Left lung (tissue), 14 donors: ENCODE data around the gene AKR1A1. TPM values are rescaled to one million over a fixed set of nuclear protein-coding genes. Genes with fewer than 3 reads are reported as not detected.

ENCODE experiments used
- ATAC-seq: fragments of 200-7000 bp; cut with Tn5 transposase; one replicate; pipeline ENCODE4 v1.9.1; 2020; ENCODE audit warnings: moderate library complexity
- DNase-seq, 4 donors: peaks; one replicate each; pipeline ENCODE4 v3.0.0-alpha.2; 2013 to 2020
- H3K27ac ChIP-seq, 2 donors: fragments of 200-600 bp; sonication (generic) in 1 of 2; one replicate each; pipeline versions ENCODE4 v1.5.0 to v1.8.0; 2020 to 2021
- H3K27me3 ChIP-seq, 2 donors: fragments of 200-600 bp; sonication (generic) in 1 of 2; one replicate each; pipeline versions ENCODE4 v1.5.0 to v1.8.0; 2020 to 2021
- H3K36me3 ChIP-seq, 2 donors: fragments of 200-600 bp; sonication (generic) in 1 of 2; one replicate each; pipeline versions ENCODE4 v1.5.0 to v1.8.0; 2020 to 2021
- H3K4me1 ChIP-seq, 2 donors: fragments of 200-600 bp; one replicate each; pipeline ENCODE4 v1.8.0; 2021
- H3K4me3 ChIP-seq, 2 donors: fragments of 200-600 bp; sonication (generic) in 1 of 2; one replicate each; pipeline versions ENCODE4 v1.5.0 to v1.8.0; 2020 to 2021; ENCODE audit warnings: mild to moderate bottlenecking in 1 of 2
- H3K9me3 ChIP-seq, 2 donors: fragments of 200-600 bp; sonication (generic) in 1 of 2; one replicate each; pipeline versions ENCODE4 v1.5.0 to v1.8.0; 2020 to 2021
- intact Hi-C, 2 donors: fragments of 100-400 bp; cut with DNase I; formaldehyde crosslinking; loops; one replicate each; pipeline versions ENCODE4 v1.11.2 to v1.14.2; 2022
- long read RNA-seq, 12 donors: library from polyadenylated mRNA in 2 of 12; unstranded in 2 of 12; transcript quantifications; one replicate each; pipeline ENCODE4 v2.0.0 and lab custom pipeline, GENCODE V29; 2019 to 2026
- polyA plus RNA-seq, 6 donors: library from polyadenylated mRNA; unstranded; fragments of 120-200 nt; gene quantifications; one replicate each; pipeline ENCODE4 v1.2.1, GENCODE V29; 2013; ENCODE audit not compliant: insufficient read length in 6 of 6
- total RNA-seq, 2 donors: library from RNA; stranded (reverse); fragmentation: NEBNext Ultra II Directional; extraction: Animal tissue kit (Norgen Biotek cat#: 25700); gene quantifications; one replicate each; pipeline ENCODE4 v1.2.1, GENCODE V29; 2021
- TF ChIP-seq, protein P1 (sequence below), 2 donors: fragments of 200-600 bp; sonication (generic) in 1 of 2; IDR thresholded peaks; one replicate each; pipeline versions ENCODE4 v1.5.0 to v1.8.0; 2021; ENCODE audit warnings: antibody characterized with exemption in 2 of 2
- donor health status: DM: no; HTN: yes; CAD: no.
- donor health status: DM: no; HTN: no; CAD: no.

Gene AKR1A1
- total RNA-seq (100 to 1,000 TPM; 183 to 258 TPM), polyA plus RNA-seq (100 to 1,000 TPM; 134 to 161 (median 144) TPM)
- long read RNA-seq, donor 1, transcript AKR1A1-214 (10 exons, 1,360 nt): minor isoform, 15 of 143 reads
- long read RNA-seq, donor 1, transcript AKR1A1-201 (9 exons, 1,166 nt): major isoform, 36 of 143 reads
- long read RNA-seq, donor 1, transcript AKR1A1-202 (10 exons, 1,818 nt): minor isoform, 5 of 143 reads
- long read RNA-seq, donor 1, transcript AKR1A1-205 (4 exons, 948 nt): minor isoform, 6 of 143 reads
- long read RNA-seq, donor 1, partial matches to known transcripts: 70 of 143 reads
- long read RNA-seq, donor 1, other reads (novel, unspliced or antisense): 0 of 143 reads
- long read RNA-seq, donor 2, transcript AKR1A1-201 (9 exons, 1,166 nt): major isoform, 24 of 104 reads
- long read RNA-seq, donor 2, transcript AKR1A1-202 (10 exons, 1,818 nt): minor isoform, 8 of 104 reads
- long read RNA-seq, donor 2, transcript AKR1A1-205 (4 exons, 948 nt): minor isoform, 10 of 104 reads
- long read RNA-seq, donor 2, transcript AKR1A1-214 (10 exons, 1,360 nt): minor isoform, 7 of 104 reads
- long read RNA-seq, donor 2, partial matches to known transcripts: 47 of 104 reads
- long read RNA-seq, donor 2, other reads (novel, unspliced or antisense): 0 of 104 reads
- long read RNA-seq, donor 3, transcript AKR1A1-206 (3 exons, 630 nt): minor isoform, 8 of 83 reads
- long read RNA-seq, donor 3, transcript AKR1A1-201 (9 exons, 1,166 nt): major isoform, 32 of 83 reads
- long read RNA-seq, donor 3, transcript AKR1A1-214 (10 exons, 1,360 nt): minor isoform, 11 of 83 reads
- long read RNA-seq, donor 3, partial matches to known transcripts: 28 of 83 reads
- long read RNA-seq, donor 3, other reads (novel, unspliced or antisense): 0 of 83 reads
- long read RNA-seq, donor 4, transcript AKR1A1-214 (10 exons, 1,360 nt): minor isoform, 10 of 237 reads
- long read RNA-seq, donor 4, transcript AKR1A1-204 (4 exons, 1,018 nt): minor isoform, 14 of 237 reads
- long read RNA-seq, donor 4, transcript AKR1A1-202 (10 exons, 1,818 nt): minor isoform, 35 of 237 reads
- long read RNA-seq, donor 4, transcript AKR1A1-201 (9 exons, 1,166 nt): major isoform, 148 of 237 reads
- long read RNA-seq, donor 4, partial matches to known transcripts: 10 of 237 reads
- long read RNA-seq, donor 4, other reads (novel, unspliced or antisense): 17 of 237 reads
- long read RNA-seq, donor 5, transcript AKR1A1-205 (4 exons, 948 nt): minor isoform, 10 of 85 reads
- long read RNA-seq, donor 5, transcript AKR1A1-201 (9 exons, 1,166 nt): major isoform, 20 of 85 reads
- long read RNA-seq, donor 5, transcript AKR1A1-204 (4 exons, 1,018 nt): minor isoform, 6 of 85 reads
- long read RNA-seq, donor 5, transcript AKR1A1-206 (3 exons, 630 nt): minor isoform, 5 of 85 reads
- long read RNA-seq, donor 5, partial matches to known transcripts: 38 of 85 reads
- long read RNA-seq, donor 5, other reads (novel, unspliced or antisense): 0 of 85 reads
- long read RNA-seq, donor 6, transcript AKR1A1-206 (3 exons, 630 nt): minor isoform, 11 of 112 reads
- long read RNA-seq, donor 6, transcript AKR1A1-201 (9 exons, 1,166 nt): major isoform, 31 of 112 reads
- long read RNA-seq, donor 6, transcript AKR1A1-202 (10 exons, 1,818 nt): minor isoform, 9 of 112 reads
- long read RNA-seq, donor 6, transcript AKR1A1-214 (10 exons, 1,360 nt): minor isoform, 7 of 112 reads
- long read RNA-seq, donor 6, partial matches to known transcripts: 47 of 112 reads
- long read RNA-seq, donor 6, other reads (novel, unspliced or antisense): 0 of 112 reads
- long read RNA-seq, donor 7, transcript AKR1A1-201 (9 exons, 1,166 nt): major isoform, 19 of 80 reads
- long read RNA-seq, donor 7, transcript AKR1A1-214 (10 exons, 1,360 nt): minor isoform, 10 of 80 reads
- long read RNA-seq, donor 7, partial matches to known transcripts: 36 of 80 reads
- long read RNA-seq, donor 7, other reads (novel, unspliced or antisense): 0 of 80 reads
- long read RNA-seq, donor 8, transcript AKR1A1-201 (9 exons, 1,166 nt): major isoform, 15 of 66 reads
- long read RNA-seq, donor 8, transcript AKR1A1-205 (4 exons, 948 nt): minor isoform, 7 of 66 reads
- long read RNA-seq, donor 8, partial matches to known transcripts: 29 of 66 reads
- long read RNA-seq, donor 8, other reads (novel, unspliced or antisense): 0 of 66 reads
- long read RNA-seq, donor 9: 0 reads
- long read RNA-seq, donor 10, transcript AKR1A1-214 (10 exons, 1,360 nt): minor isoform, 43 of 428 reads
- long read RNA-seq, donor 10, transcript AKR1A1-202 (10 exons, 1,818 nt): minor isoform, 75 of 428 reads
- long read RNA-seq, donor 10, transcript AKR1A1-204 (4 exons, 1,018 nt): minor isoform, 14 of 428 reads
- long read RNA-seq, donor 10, transcript AKR1A1-201 (9 exons, 1,166 nt): major isoform, 242 of 428 reads
- long read RNA-seq, donor 10, partial matches to known transcripts: 19 of 428 reads
- long read RNA-seq, donor 10, other reads (novel, unspliced or antisense): 34 of 428 reads
- long read RNA-seq, donor 11, transcript AKR1A1-201 (9 exons, 1,166 nt): major isoform, 25 of 79 reads
- long read RNA-seq, donor 11, transcript AKR1A1-202 (10 exons, 1,818 nt): minor isoform, 7 of 79 reads
- long read RNA-seq, donor 11, transcript AKR1A1-214 (10 exons, 1,360 nt): minor isoform, 6 of 79 reads
- long read RNA-seq, donor 11, partial matches to known transcripts: 32 of 79 reads
- long read RNA-seq, donor 11, other reads (novel, unspliced or antisense): 0 of 79 reads
- long read RNA-seq, donor 12, transcript AKR1A1-205 (4 exons, 948 nt): minor isoform, 5 of 82 reads
- long read RNA-seq, donor 12, transcript AKR1A1-201 (9 exons, 1,166 nt): major isoform, 23 of 82 reads
- long read RNA-seq, donor 12, transcript AKR1A1-202 (10 exons, 1,818 nt): minor isoform, 10 of 82 reads
- long read RNA-seq, donor 12, partial matches to known transcripts: 34 of 82 reads
- long read RNA-seq, donor 12, other reads (novel, unspliced or antisense): 0 of 82 reads

DNA sequence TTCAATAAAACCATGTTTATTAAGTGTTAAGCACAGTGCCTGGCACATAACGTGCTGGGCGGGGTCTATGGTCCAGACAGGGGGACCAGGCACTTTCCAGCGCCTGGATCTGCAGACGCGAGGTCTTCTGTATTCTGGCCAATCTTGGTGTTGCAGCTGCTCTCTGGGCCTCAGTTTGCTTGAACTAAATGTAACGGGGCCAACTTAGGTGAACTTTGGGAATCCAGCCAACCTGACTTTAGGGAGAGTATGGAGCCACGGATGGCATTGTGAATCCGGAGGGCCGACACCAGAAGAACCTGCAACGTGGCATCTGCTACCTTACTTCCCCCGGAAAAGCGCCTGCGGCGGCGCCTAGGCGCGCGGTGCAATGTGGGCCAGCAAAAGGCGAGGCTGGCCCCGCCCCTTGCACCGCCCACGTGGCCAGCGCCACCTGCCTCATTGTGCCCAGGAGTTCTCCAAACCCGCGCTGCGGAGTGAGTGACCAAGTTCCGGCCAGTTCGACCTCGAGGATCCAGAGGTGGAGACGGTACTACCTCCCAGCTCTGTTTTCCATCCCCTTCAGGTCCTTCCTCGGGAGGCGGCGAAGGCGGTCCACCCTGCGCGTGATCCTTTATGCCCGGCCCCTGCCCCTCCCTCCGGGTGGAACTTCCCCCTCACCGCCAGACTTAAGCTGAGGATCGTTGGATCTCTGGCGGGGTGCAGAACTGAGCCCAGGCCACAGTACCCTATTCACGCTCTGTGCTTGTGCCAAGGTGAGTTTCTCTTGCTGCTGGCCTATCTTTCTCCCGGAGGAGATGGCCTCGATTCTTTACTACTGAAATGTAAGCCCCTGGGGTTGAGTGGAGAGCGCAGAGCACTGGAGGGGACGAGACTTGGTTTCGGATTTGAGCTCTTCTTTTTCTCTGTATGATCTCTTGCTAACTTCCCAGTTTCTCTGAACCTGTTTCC is at the start of gene AKR1A1:
AKR1A1 (plus strand) TSS at position 426 of the 951 bp plus-strand sequence. CDS start 10,969 bp downstream, outside the sequence.
- intact Hi-C loops: no loop called here
- Histone ChIP-seq H3K27me3 (no peaks in the 10 kb centered on the region), H3K36me3 (peaks cover 0 to 30% of the 10 kb centered on the region in 2 donors), H3K4me1 (peaks cover 13 to 42% of the 10 kb centered on the region in 2 donors), H3K27ac (peak within 1 kb of the TSS; percentile 90 to 92), H3K9me3 (no peaks in the 10 kb centered on the region), H3K4me3 (peak within 1 kb of the TSS; percentile 52 to 87)
- peak; percentile 90 to 98 (median 92) for DNase-seq
- TF ChIP-seq, protein P1, sequence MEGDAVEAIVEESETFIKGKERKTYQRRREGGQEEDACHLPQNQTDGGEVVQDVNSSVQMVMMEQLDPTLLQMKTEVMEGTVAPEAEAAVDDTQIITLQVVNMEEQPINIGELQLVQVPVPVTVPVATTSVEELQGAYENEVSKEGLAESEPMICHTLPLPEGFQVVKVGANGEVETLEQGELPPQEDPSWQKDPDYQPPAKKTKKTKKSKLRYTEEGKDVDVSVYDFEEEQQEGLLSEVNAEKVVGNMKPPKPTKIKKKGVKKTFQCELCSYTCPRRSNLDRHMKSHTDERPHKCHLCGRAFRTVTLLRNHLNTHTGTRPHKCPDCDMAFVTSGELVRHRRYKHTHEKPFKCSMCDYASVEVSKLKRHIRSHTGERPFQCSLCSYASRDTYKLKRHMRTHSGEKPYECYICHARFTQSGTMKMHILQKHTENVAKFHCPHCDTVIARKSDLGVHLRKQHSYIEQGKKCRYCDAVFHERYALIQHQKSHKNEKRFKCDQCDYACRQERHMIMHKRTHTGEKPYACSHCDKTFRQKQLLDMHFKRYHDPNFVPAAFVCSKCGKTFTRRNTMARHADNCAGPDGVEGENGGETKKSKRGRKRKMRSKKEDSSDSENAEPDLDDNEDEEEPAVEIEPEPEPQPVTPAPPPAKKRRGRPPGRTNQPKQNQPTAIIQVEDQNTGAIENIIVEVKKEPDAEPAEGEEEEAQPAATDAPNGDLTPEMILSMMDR (IDR thresholded peaks at IDR 0.05): peak in 1 of 2 donors; percentile 5
- ATAC-seq: peak; percentile 98

DNA sequence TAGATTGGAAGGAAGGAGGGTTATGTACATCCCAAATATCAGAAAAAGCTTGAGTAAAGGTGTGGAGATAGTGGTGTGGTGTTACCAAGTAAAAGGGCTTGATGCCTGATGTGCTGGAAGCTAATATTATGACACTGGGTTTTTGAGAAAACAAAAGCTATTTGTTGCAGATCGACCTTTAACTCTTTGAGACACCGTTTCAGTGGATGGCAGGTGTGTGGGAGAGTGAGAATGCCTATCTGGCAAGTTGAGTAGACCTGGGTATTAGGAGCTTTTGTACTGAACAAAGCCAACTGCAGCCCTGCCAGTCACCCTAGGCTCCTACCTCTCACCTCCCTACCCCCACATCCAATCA is 49.1 kb upstream of the AKR1A1 start:
- Histone ChIP-seq H3K27me3 (no peaks in the 10 kb centered on the region), H3K9me3 (no peaks in the 10 kb centered on the region), H3K27ac (no peak overlapping the region), H3K4me3 (no peak overlapping the region), H3K36me3 (no peaks in the 10 kb centered on the region), H3K4me1 (peaks cover 11 to 23% of the 10 kb centered on the region in 2 donors)
- DNase-seq: no peak
- intact Hi-C loops: no loop called here
- ATAC-seq: no peak
- TF ChIP-seq, protein P1 (IDR thresholded peaks at IDR 0.05): no peak
